Ovary (tissue), 9 donors: ENCODE data around the gene EIF2B5. TPM values are rescaled to one million over a fixed set of nuclear protein-coding genes. Genes with fewer than 3 reads are reported as not detected.
A peak's percentile ranks its signal among the peaks of the same experiment; 100 is the strongest.
"Not testable (repeated sequence)": the region's sequence is repeated elsewhere in the genome, so short reads cannot be mapped to it uniquely, and the experiment has no call there.

ENCODE experiments used
- DNase-seq, 5 donors: peaks; one replicate each; pipeline ENCODE4 v3.0.0-alpha.2; 2019 to 2020
- H3K27ac ChIP-seq, 2 donors: fragments of 200-600 bp; one replicate each; pipeline versions ENCODE4 v1.5.1 to v1.8.0; 2019 to 2022
- H3K27me3 ChIP-seq: fragments of 200-600 bp; one replicate; pipeline ENCODE4 v1.8.0; 2022
- H3K36me3 ChIP-seq: fragments of 200-600 bp; sonication (generic); one replicate; pipeline ENCODE4 v1.5.1; 2019
- H3K4me1 ChIP-seq: one replicate; pipeline ENCODE4 v1.8.1; 2013; ENCODE audit warnings: mild to moderate bottlenecking, moderate library complexity; ENCODE audit not compliant: insufficient read depth
- H3K4me3 ChIP-seq: fragments of 200-600 bp; sonication (generic); one replicate; pipeline ENCODE4 v1.5.1; 2017
- H3K9me3 ChIP-seq, 2 donors: fragments of 200-600 bp in 1 of 2; sonication (generic) in 1 of 2; one replicate each; pipeline versions ENCODE4 v1.5.1 to v1.8.1; 2013 to 2019; ENCODE audit warnings: mild to moderate bottlenecking in 1 of 2, moderate library complexity in 1 of 2
- EP300 ChIP-seq: sonication (generic); formaldehyde crosslinking; IDR thresholded peaks from one replicate; pipeline ENCODE4 v1.6.1; 2017; ENCODE audit warnings: antibody characterized with exemption
- POLR2A ChIP-seq: fragments of 450-650 bp; IDR thresholded peaks from one replicate; pipeline ENCODE4 v1.6.1; 2017; ENCODE audit warnings: antibody characterized with exemption, mild to moderate bottlenecking, moderate library complexity
- WGBS, 3 donors: extraction: QIAGEN DNeasy Blood & Tissue Kit in 1 of 3; methylation state at CpG; one replicate each; pipeline versions ENCODE4 v1.1.5 to v1.1.7; 2013 to 2017; 5-methylcytosine and 5-hydroxymethylcytosine counted together
- intact Hi-C, 4 donors: fragments of 100-400 bp; cut with DNase I; formaldehyde crosslinking; loops; one replicate each; pipeline versions ENCODE4 v1.11.0 to v1.15.1; 2022 to 2023
- polyA plus RNA-seq, 2 donors: library from polyadenylated mRNA; stranded (reverse); fragments of 200-250 nt in 1 of 2; fragments of 350-450 nt in 1 of 2; fragmentation: Illumina TruSeq in 1 of 2; extraction: RNeasy Lipid Tissue Mini Kit (QIAGEN cat#74804) in 1 of 2; gene quantifications; one replicate each; pipeline ENCODE4 v1.2.3, GENCODE V29; 2013 to 2014
- total RNA-seq, 7 donors: library from RNA; depleted of rRNA in 2 of 7; stranded (reverse); fragments of >200 nt in 2 of 7; fragmentation: NEBNext Ultra II Directional in 3 of 7; extraction: Animal tissue kit (Norgen Biotek cat#: 25700) in 3 of 7; gene quantifications; one replicate each; pipeline versions ENCODE4 v1.1.0 to v1.2.4, GENCODE V29; 2016 to 2023
- TF ChIP-seq, protein P1 (sequence below), 3 donors: fragments of 450-650 bp in 2 of 3; fragments of 200-600 bp in 1 of 3; IDR thresholded peaks; one replicate each; pipeline versions ENCODE4 v1.5.1 to v1.8.0; 2016 to 2022; ENCODE audit warnings: antibody characterized with exemption in 3 of 3, mild to moderate bottlenecking in 1 of 3
- donor health status: DM: no; HTN: no; CAD: no; lungs with moderate emphysema.
- donor health status: DM: no; HTN: no; CAD: no.
- donor health status: Bipolar disorder and iron deficiency.
- donor health status: DM: yes; HTN: yes; CAD: no.
- donor health status: DM: no; HTN: no; CAD: no.
- donor health status: DM: yes; HTN: yes; CAD: no.

EIF2B5 gene
- total and polyA plus RNA-seq, 9 donors: 18.6 to 42.4 (median 28.7) TPM

GRCh38 chr3:184148076-184148475 is 12.9 kb downstream of the EIF2B5 start:
- WGBS, 3 donors: 68 to 86% (median 81%) methylated on average over 3 of the region's 3 CpGs
- Histone ChIP-seq H3K36me3 (no peaks in the 10 kb centered on the region), H3K4me1 (no peaks in the 10 kb centered on the region), H3K9me3 (no peaks in the 10 kb centered on the region), H3K27ac (no peak overlapping the region), H3K4me3 (no peak overlapping the region), H3K27me3 (no peaks in the 10 kb centered on the region)
- TF ChIP-seq EP300: no peak
- TF ChIP-seq POLR2A: no peak
- TF ChIP-seq, protein P1, sequence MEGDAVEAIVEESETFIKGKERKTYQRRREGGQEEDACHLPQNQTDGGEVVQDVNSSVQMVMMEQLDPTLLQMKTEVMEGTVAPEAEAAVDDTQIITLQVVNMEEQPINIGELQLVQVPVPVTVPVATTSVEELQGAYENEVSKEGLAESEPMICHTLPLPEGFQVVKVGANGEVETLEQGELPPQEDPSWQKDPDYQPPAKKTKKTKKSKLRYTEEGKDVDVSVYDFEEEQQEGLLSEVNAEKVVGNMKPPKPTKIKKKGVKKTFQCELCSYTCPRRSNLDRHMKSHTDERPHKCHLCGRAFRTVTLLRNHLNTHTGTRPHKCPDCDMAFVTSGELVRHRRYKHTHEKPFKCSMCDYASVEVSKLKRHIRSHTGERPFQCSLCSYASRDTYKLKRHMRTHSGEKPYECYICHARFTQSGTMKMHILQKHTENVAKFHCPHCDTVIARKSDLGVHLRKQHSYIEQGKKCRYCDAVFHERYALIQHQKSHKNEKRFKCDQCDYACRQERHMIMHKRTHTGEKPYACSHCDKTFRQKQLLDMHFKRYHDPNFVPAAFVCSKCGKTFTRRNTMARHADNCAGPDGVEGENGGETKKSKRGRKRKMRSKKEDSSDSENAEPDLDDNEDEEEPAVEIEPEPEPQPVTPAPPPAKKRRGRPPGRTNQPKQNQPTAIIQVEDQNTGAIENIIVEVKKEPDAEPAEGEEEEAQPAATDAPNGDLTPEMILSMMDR (IDR thresholded peaks at IDR 0.05): no peak
- intact Hi-C loops: loop anchor here in 1 of 4 donors (10.0 kb wide), 1 partner anchor 97 kb away; the partner anchor contains the start of genes ALG3 and EEF1AKMT4
- DNase-seq: no peak

GRCh38 chr3:184149123-184149522 is 14.0 kb downstream of the EIF2B5 start:
- DNase-seq: no peak
- Histone ChIP-seq H3K36me3 (no peaks in the 10 kb centered on the region), H3K4me3 (no peak overlapping the region), H3K27ac (no peak overlapping the region), H3K9me3 (no peaks in the 10 kb centered on the region), H3K27me3 (no peaks in the 10 kb centered on the region), H3K4me1 (no peaks in the 10 kb centered on the region)
- 86 to 92% (median 91%) methylated on average over 6 of the region's 6 CpGs for WGBS, 3 donors
- intact Hi-C loops: loop anchor here in 1 of 4 donors (10.0 kb wide), 1 partner anchor 96 kb away; the partner anchor contains the start of genes ALG3 and EEF1AKMT4
- TF ChIP-seq POLR2A (no peak), EP300 (no peak)
- TF ChIP-seq, protein P1 (IDR thresholded peaks at IDR 0.05): no peak

- intact Hi-C loops: loop anchor here in 1 of 4 donors (10.0 kb wide), 1 partner anchor 95 kb away; the partner anchor contains the start of genes ALG3 and EEF1AKMT4
- H3K27ac ChIP-seq, H3K27me3 ChIP-seq, H3K4me1 ChIP-seq, H3K4me3 ChIP-seq, H3K36me3 ChIP-seq, H3K9me3 ChIP-seq: not testable (repeated sequence)
- WGBS, 3 donors: 64 to 71% (median 66%) methylated on average over 6 of the region's 6 CpGs
- peak in 1 of 5 donors; percentile 22 for DNase-seq
Measured at GRCh38 chr3:184149770-184150169, 14.6 kb downstream of the EIF2B5 start.

DNA sequence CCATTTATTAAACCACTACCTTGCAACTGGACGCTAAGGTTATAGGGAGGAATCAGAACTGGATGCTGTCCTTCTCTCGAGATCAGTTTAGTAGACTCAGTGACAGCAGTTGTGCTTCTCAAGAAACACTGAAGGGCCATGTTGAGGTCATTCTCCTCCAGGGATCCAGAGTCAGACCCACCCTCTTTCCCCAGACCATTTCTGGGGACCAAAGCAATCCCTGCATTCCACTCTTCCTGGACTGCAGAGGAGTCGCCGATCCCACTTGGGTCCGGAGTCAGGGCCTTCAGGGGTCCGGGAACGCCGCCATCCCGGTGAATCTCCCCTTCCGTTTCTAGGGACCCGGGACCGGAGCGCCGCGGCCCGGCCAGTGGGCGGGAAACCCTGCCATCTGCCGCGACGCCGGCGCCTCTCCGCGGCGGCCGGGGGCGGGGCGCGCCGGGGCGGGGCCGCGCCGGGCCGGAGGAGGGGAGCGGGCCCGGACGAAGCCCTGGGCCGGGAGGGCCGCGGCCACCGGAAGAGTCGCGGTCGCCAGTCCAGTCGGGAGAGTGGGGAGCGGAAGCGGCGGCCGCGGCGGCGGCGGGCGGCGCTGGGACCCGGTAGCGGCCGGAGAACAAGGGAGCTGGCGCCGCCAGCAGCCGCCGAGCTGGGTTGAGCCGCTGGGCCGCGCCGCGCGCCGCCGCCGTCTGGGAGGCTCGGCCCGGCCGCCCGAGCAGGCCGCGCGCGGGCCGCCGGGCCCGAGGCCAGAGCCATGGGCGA is 19.9 kb downstream of the EIF2B5 start, which contains the start of gene DVL3:
Gene DVL3 (plus strand): TSS at position 493 of the 759 bp plus-strand sequence. CDS start 259 bp downstream, at position 752.
- no peaks in the 10 kb centered on the region for H3K27me3 ChIP-seq
- H3K36me3 ChIP-seq: no peaks in the 10 kb centered on the region
- peaks cover 3% of the 10 kb centered on the region for H3K4me1 ChIP-seq
- intact Hi-C loops: no loop called here
- peak within 1 kb of the TSS; percentile 80 to 95 for H3K27ac ChIP-seq
- TF ChIP-seq, protein P1 (IDR thresholded peaks at IDR 0.05): no peak
- TF ChIP-seq POLR2A (no peak), EP300 (no peak)
- DNase-seq: peak; percentile 65 to 82 (median 74)
- no peaks in the 10 kb centered on the region for H3K9me3 ChIP-seq
- H3K4me3 ChIP-seq: peak within 1 kb of the TSS; percentile 76
- WGBS, 3 donors: 1 to 3% (median 1%) methylated on average over 17 to 84 of the region's 84 CpGs
